ENCODE results near the gene ZNF598.
A peak's percentile ranks its signal among the peaks of the same experiment; 100 is the strongest.

The ZNF598 gene

GRCh38 chr16:2009791-2010510 is at the start of gene ZNF598:
TSS of gene ZNF598 (minus strand) at chr16:2009821.
- Histone ChIP-seq H3K9ac (ENCODE audit: insufficient read length) (peak within 1 kb of the TSS; percentile 98), H3K36me3 (ENCODE audit: insufficient read depth, low read length) (peaks cover 9% of the 10 kb centered on the region; the same call in 1 of the 2 replicates), H3K27ac (peak within 1 kb of the TSS; percentile 85), H3K4me3 (peak within 1 kb of the TSS; percentile 96), H3K9me3 (ENCODE audit: low read depth, low read length) (no peaks in the 10 kb centered on the region)
- DNase-seq (ENCODE audit: low read depth, low spot score): no peak
- TF ChIP-seq POLR2AphosphoS5 (IDR thresholded peaks at IDR 0.05; ENCODE audit: borderline replicate concordance, low read depth, low read length) (peak; percentile 89), EZH2 (IDR thresholded peaks at IDR 0.05) (no peak)

- Histone ChIP-seq H3K27ac (no peak overlapping the region), H3K9me3 (ENCODE audit: low read depth, low read length) (no peaks in the 10 kb centered on the region), H3K4me3 (no peak overlapping the region), H3K9ac (ENCODE audit: insufficient read length) (peak overlapping the region; percentile 20), H3K36me3 (ENCODE audit: insufficient read depth, low read length) (peaks cover 3% of the 10 kb centered on the region; the same call in 1 of the 2 replicates)
- TF ChIP-seq POLR2AphosphoS5 (IDR thresholded peaks at IDR 0.05; ENCODE audit: borderline replicate concordance, low read depth, low read length): no peak
- TF ChIP-seq FOXP2 (optimal IDR thresholded peaks at IDR 0.05; ENCODE audit: control extremely low read depth, extremely low read length, insufficient read depth): no peak
- no peak for TF ChIP-seq EZH2 (IDR thresholded peaks at IDR 0.05)
- DNase-seq (ENCODE audit: low read depth, low spot score): no peak
Observed at GRCh38 chr16:2058872-2059271, 49.3 kb upstream of the ZNF598 start.

GRCh38 chr16:2058420-2058819 is 48.8 kb upstream of the ZNF598 start:
- Histone ChIP-seq H3K27ac (no peak overlapping the region), H3K9ac (ENCODE audit: insufficient read length) (peak overlapping the region; percentile 20), H3K36me3 (ENCODE audit: insufficient read depth, low read length) (peaks cover 3% of the 10 kb centered on the region; the same call in 1 of the 2 replicates), H3K4me3 (no peak overlapping the region), H3K9me3 (ENCODE audit: low read depth, low read length) (no peaks in the 10 kb centered on the region)
- no peak for DNase-seq (ENCODE audit: low read depth, low spot score)
- TF ChIP-seq POLR2AphosphoS5 (IDR thresholded peaks at IDR 0.05; ENCODE audit: borderline replicate concordance, low read depth, low read length): no peak
- no peak for TF ChIP-seq EZH2 (IDR thresholded peaks at IDR 0.05)
- no peak for TF ChIP-seq FOXP2 (optimal IDR thresholded peaks at IDR 0.05; ENCODE audit: control extremely low read depth, extremely low read length, insufficient read depth)

GRCh38 chr16:2057438-2057837 is 47.8 kb upstream of the ZNF598 start:
- no peak overlapping the region for H3K4me3 ChIP-seq
- no peak overlapping the region for H3K27ac ChIP-seq
- H3K9me3 ChIP-seq (ENCODE audit: low read depth, low read length): no peaks in the 10 kb centered on the region
- TF ChIP-seq POLR2AphosphoS5 (IDR thresholded peaks at IDR 0.05; ENCODE audit: borderline replicate concordance, low read depth, low read length) (no peak), EZH2 (IDR thresholded peaks at IDR 0.05) (no peak), FOXP2 (optimal IDR thresholded peaks at IDR 0.05; ENCODE audit: control extremely low read depth, extremely low read length, insufficient read depth) (no peak)
- no peak overlapping the region for H3K9ac ChIP-seq (ENCODE audit: insufficient read length)
- DNase-seq (ENCODE audit: low read depth, low spot score): no peak
- peaks cover 3% of the 10 kb centered on the region; the same call in 1 of the 2 replicates for H3K36me3 ChIP-seq (ENCODE audit: insufficient read depth, low read length)

GRCh38 chr16:2056681-2057407 is 47.2 kb upstream of the ZNF598 start:
- Histone ChIP-seq H3K36me3 (ENCODE audit: insufficient read depth, low read length) (peaks cover 3% of the 10 kb centered on the region; the same call in 1 of the 2 replicates), H3K4me3 (no peak overlapping the region), H3K27ac (no peak overlapping the region), H3K9me3 (ENCODE audit: low read depth, low read length) (no peaks in the 10 kb centered on the region), H3K9ac (ENCODE audit: insufficient read length) (no peak overlapping the region)
- no peak for DNase-seq (ENCODE audit: low read depth, low spot score)
- no peak for TF ChIP-seq FOXP2 (optimal IDR thresholded peaks at IDR 0.05; ENCODE audit: control extremely low read depth, extremely low read length, insufficient read depth)
- TF ChIP-seq POLR2AphosphoS5 (IDR thresholded peaks at IDR 0.05; ENCODE audit: borderline replicate concordance, low read depth, low read length): no peak
- TF ChIP-seq EZH2 (IDR thresholded peaks at IDR 0.05): no peak

- DNase-seq (ENCODE audit: low read depth, low spot score): no peak
- no peaks in the 10 kb centered on the region for H3K9me3 ChIP-seq (ENCODE audit: low read depth, low read length)
- no peak overlapping the region for H3K4me3 ChIP-seq
- H3K27ac ChIP-seq: no peak overlapping the region
- H3K36me3 ChIP-seq (ENCODE audit: insufficient read depth, low read length): peaks cover 6% of the 10 kb centered on the region; the same call in 1 of the 2 replicates
- no peak overlapping the region for H3K9ac ChIP-seq (ENCODE audit: insufficient read length)
- TF ChIP-seq EZH2 (IDR thresholded peaks at IDR 0.05) (no peak), FOXP2 (optimal IDR thresholded peaks at IDR 0.05; ENCODE audit: control extremely low read depth, extremely low read length, insufficient read depth) (no peak), POLR2AphosphoS5 (IDR thresholded peaks at IDR 0.05; ENCODE audit: borderline replicate concordance, low read depth, low read length) (no peak)
Observed at GRCh38 chr16:2056077-2056476, 46.5 kb upstream of the ZNF598 start.

GRCh38 chr16:2054543-2055245 is 45.1 kb upstream of the ZNF598 start:
- TF ChIP-seq POLR2AphosphoS5 (IDR thresholded peaks at IDR 0.05; ENCODE audit: borderline replicate concordance, low read depth, low read length): no peak
- no peak for TF ChIP-seq FOXP2 (optimal IDR thresholded peaks at IDR 0.05; ENCODE audit: control extremely low read depth, extremely low read length, insufficient read depth)
- no peak for TF ChIP-seq EZH2 (IDR thresholded peaks at IDR 0.05)
- Histone ChIP-seq H3K9ac (ENCODE audit: insufficient read length) (no peak overlapping the region), H3K27ac (no peak overlapping the region), H3K4me3 (no peak overlapping the region), H3K36me3 (ENCODE audit: insufficient read depth, low read length) (peaks cover 7% of the 10 kb centered on the region; the same call in 1 of the 2 replicates), H3K9me3 (ENCODE audit: low read depth, low read length) (no peaks in the 10 kb centered on the region)
- DNase-seq (ENCODE audit: low read depth, low spot score): no peak

GRCh38 chr16:2053897-2054296 is 44.3 kb upstream of the ZNF598 start:
- no peak for TF ChIP-seq EZH2 (IDR thresholded peaks at IDR 0.05)
- TF ChIP-seq POLR2AphosphoS5 (IDR thresholded peaks at IDR 0.05; ENCODE audit: borderline replicate concordance, low read depth, low read length): no peak
- TF ChIP-seq FOXP2 (optimal IDR thresholded peaks at IDR 0.05; ENCODE audit: control extremely low read depth, extremely low read length, insufficient read depth): no peak
- no peak overlapping the region for H3K4me3 ChIP-seq
- no peak overlapping the region for H3K27ac ChIP-seq
- H3K9me3 ChIP-seq (ENCODE audit: low read depth, low read length): no peaks in the 10 kb centered on the region
- DNase-seq (ENCODE audit: low read depth, low spot score): no peak
- H3K9ac ChIP-seq (ENCODE audit: insufficient read length): no peak overlapping the region
- H3K36me3 ChIP-seq (ENCODE audit: insufficient read depth, low read length): peaks cover 7% of the 10 kb centered on the region; the same call in 1 of the 2 replicates

Measured in SK-N-MC (cell line).